DMS114 treated with DMSO at 0.1 percent for 48 hours (cell line): ENCODE measurements around the gene USP9X.
"Not testable (repeated sequence)": the region's sequence is repeated elsewhere in the genome, so short reads cannot be mapped to it uniquely, and the experiment has no call there.

Experiments used
- DNase-seq: peaks from one replicate; lab custom pipeline; 2025; ENCODE audit not compliant: unreplicated experiment; lab: John Stamatoyannopoulos, UW

The USP9X gene

GRCh38 chrX:41184312-41184711 is 99.1 kb downstream of the USP9X start:
- DNase-seq, result no peak

GRCh38 chrX:41186946-41187345 is 101.7 kb downstream of the USP9X start:
- DNase-seq, result not testable (repeated sequence)

- DNase-seq, result no peak
These were observed 103.9 kb downstream of the USP9X start for GRCh38 chrX:41189156-41189555.

- no peak for DNase-seq
These were observed 107.6 kb downstream of the USP9X start for GRCh38 chrX:41192880-41193279.

GRCh38 chrX:41198410-41198809 is 113.2 kb downstream of the USP9X start:
- DNase-seq, result no peak

GRCh38 chrX:41200785-41201184 is 115.5 kb downstream of the USP9X start:
- no peak for DNase-seq

- DNase-seq, result no peak
These were observed 124.6 kb downstream of the USP9X start for GRCh38 chrX:41209853-41210252.

- DNase-seq, result no peak
These were observed 139.4 kb downstream of the USP9X start for GRCh38 chrX:41224605-41225004.

GRCh38 chrX:41233988-41234387 is 148.7 kb downstream of the USP9X start:
- no peak for DNase-seq

- DNase-seq, result not testable (repeated sequence)
These were observed 149.2 kb downstream of the USP9X start for GRCh38 chrX:41234471-41234870.

- no peak for DNase-seq
These were observed 149.7 kb downstream of the USP9X start for GRCh38 chrX:41234962-41235361.

- no peak for DNase-seq
These were observed 151.4 kb downstream of the USP9X start for GRCh38 chrX:41236629-41237028.

GRCh38 chrX:41240509-41240908 is 155.3 kb downstream of the USP9X start:
- DNase-seq, result no peak

GRCh38 chrX:41241962-41242361 is 156.7 kb downstream of the USP9X start:
- peak; percentile 4 for DNase-seq

GRCh38 chrX:41245641-41246040 is 160.4 kb downstream of the USP9X start:
- no peak for DNase-seq

GRCh38 chrX:41250867-41251266 is 165.6 kb downstream of the USP9X start:
- no peak for DNase-seq

GRCh38 chrX:41257801-41258200 is 172.6 kb downstream of the USP9X start:
- no peak for DNase-seq

- no peak for DNase-seq
These were observed 173.0 kb downstream of the USP9X start for GRCh38 chrX:41258226-41258625.

- DNase-seq, result no peak
These were observed 173.6 kb downstream of the USP9X start for GRCh38 chrX:41258871-41259270.

- DNase-seq, result no peak
These were observed 174.3 kb downstream of the USP9X start for GRCh38 chrX:41259516-41259915.

GRCh38 chrX:41265615-41266014 is 180.4 kb downstream of the USP9X start:
- no peak for DNase-seq

- DNase-seq, result no peak
These were observed 188.4 kb downstream of the USP9X start for GRCh38 chrX:41273638-41274037.

- DNase-seq, result peak; percentile 36
These were observed 190.7 kb downstream of the USP9X start for GRCh38 chrX:41275661-41276609.
